Neural progenitor cell (in vitro differentiated cells): Measurements from ENCODE around the gene RPS27L. TPM values are rescaled to one million over a fixed set of nuclear protein-coding genes. Genes with fewer than 3 reads are reported as not detected.

ENCODE experiments used
- DNase-seq: peaks from one replicate; pipeline ENCODE4 v3.0.0-alpha.2; 2016; ENCODE audit warnings: low spot score
- H2AFZ ChIP-seq: fragments of 200-600 bp; sonication (generic); replicated peaks from 2 replicates; pipeline ENCODE4 v1.6.1; 2016; ENCODE audit warnings: antibody characterized with exemption
- H3F3A ChIP-seq: fragments of 200-600 bp; sonication (generic); 2 replicates; pipeline ENCODE4 v1.6.1; 2016; ENCODE audit warnings: antibody characterized with exemption, low read depth
- H3K27ac ChIP-seq: fragments of 200-600 bp; sonication (generic); 2 replicates; pipeline ENCODE4 v1.5.1; 2016; ENCODE audit warnings: mild to moderate bottlenecking
- H3K27me3 ChIP-seq: fragments of 200-600 bp; sonication (generic); 2 replicates; pipeline ENCODE4 v1.6.1; 2016; ENCODE audit warnings: mild to moderate bottlenecking, moderate library complexity
- H3K36me3 ChIP-seq: fragments of 200-600 bp; sonication (generic); 2 replicates; pipeline ENCODE4 v1.5.1; 2016
- H3K4me1 ChIP-seq: fragments of 200-600 bp; sonication (generic); 2 replicates; pipeline ENCODE4 v1.6.1; 2016; ENCODE audit warnings: mixed run types
- H3K4me2 ChIP-seq: fragments of 200-600 bp; sonication (generic); 2 replicates; pipeline ENCODE4 v1.6.1; 2016
- H3K4me3 ChIP-seq: fragments of 200-600 bp; sonication (generic); 2 replicates; pipeline ENCODE4 v1.5.1; 2016
- H3K79me2 ChIP-seq: fragments of 200-600 bp; sonication (generic); 2 replicates; pipeline ENCODE4 v1.6.1; 2016; ENCODE audit warnings: low read depth
- H3K9ac ChIP-seq: fragments of 200-600 bp; sonication (generic); 2 replicates; pipeline ENCODE4 v1.6.1; 2016
- H3K9me3 ChIP-seq: fragments of 200-600 bp; sonication (generic); 2 replicates; pipeline ENCODE4 v1.5.1; 2016; ENCODE audit warnings: low read depth
- H4K20me1 ChIP-seq: fragments of 200-600 bp; sonication (generic); 2 replicates; pipeline ENCODE4 v1.6.1; 2016; ENCODE audit warnings: low read depth
- H3K27ac Mint-ChIP-seq: 3 replicates; pipeline ENCODE4 v1.8.0; 2021; ENCODE audit warnings: mixed read lengths
- H3K27me3 Mint-ChIP-seq: 2 replicates; pipeline ENCODE4 v1.8.0; 2022; ENCODE audit warnings: low read depth, mild to moderate bottlenecking, inconsistent platforms, moderate library complexity, mixed read lengths; ENCODE audit not compliant: insufficient read depth
- H3K36me3 Mint-ChIP-seq: 3 replicates; pipeline ENCODE4 v1.8.0; 2021; ENCODE audit warnings: mixed read lengths
- H3K4me1 Mint-ChIP-seq: 3 replicates; pipeline ENCODE4 v1.8.0; 2021; ENCODE audit warnings: mixed read lengths
- H3K4me3 Mint-ChIP-seq: 3 replicates; pipeline ENCODE4 v1.8.0; 2021; ENCODE audit warnings: mild to moderate bottlenecking, moderate library complexity, mixed read lengths
- H3K9me3 Mint-ChIP-seq: 3 replicates; pipeline ENCODE4 v1.8.0; 2020; ENCODE audit warnings: mixed read lengths
- CTCF ChIP-seq: fragments of 200-600 bp; sonication (generic); IDR thresholded peaks from 2 replicates; pipeline ENCODE4 v1.5.1; 2017; ENCODE audit warnings: antibody characterized with exemption, mild to moderate bottlenecking
- EZH2 ChIP-seq: fragments of 200-600 bp; sonication (generic); IDR thresholded peaks from 2 replicates; pipeline ENCODE4 v1.6.1; 2017; ENCODE audit warnings: antibody characterized with exemption, mild to moderate bottlenecking, moderate library complexity
- EZH2phosphoT487 ChIP-seq: fragments of 200-600 bp; sonication (generic); IDR thresholded peaks from 2 replicates; pipeline ENCODE4 v1.6.1; 2017; ENCODE audit warnings: antibody characterized with exemption
- total RNA-seq: library from RNA; depleted of rRNA; stranded (reverse); fragments of >200 nt; gene quantifications from 2 replicates; pipeline ENCODE4 v1.2.3, GENCODE V29; 2015; ENCODE audit warnings: low replicate concordance

RPS27L gene
- total RNA-seq, 1 donor from 2014 or later = 111 TPM

GRCh38 chr15:63202861-63203260 is 45.6 kb upstream of the RPS27L start:
- Histone ChIP-seq H3K27ac (no peak overlapping the region), H3K9me3 (no peaks in the 10 kb centered on the region), H3F3A (no peaks in the 10 kb centered on the region), H3K79me2 (peaks cover 95% of the 10 kb centered on the region), H3K4me3 (no peak overlapping the region), H2AFZ (no peak overlapping the region), H3K27me3 (no peaks in the 10 kb centered on the region), H3K4me1 (peaks cover 11% of the 10 kb centered on the region), H3K36me3 (no peaks in the 10 kb centered on the region), H3K4me2 (no peak overlapping the region), H3K9ac (no peak overlapping the region), H4K20me1 (peaks cover 25% of the 10 kb centered on the region)
- Mint-ChIP-seq H3K27me3 (peaks cover 2% of the 10 kb centered on the region), H3K9me3 (peaks cover 6% of the 10 kb centered on the region), H3K36me3 (peaks cover 25% of the 10 kb centered on the region), H3K27ac (no peak overlapping the region), H3K4me1 (peaks cover 4% of the 10 kb centered on the region), H3K4me3 (no peak overlapping the region)
- TF ChIP-seq EZH2phosphoT487 (no peak), CTCF (no peak), EZH2 (no peak)
- DNase-seq = no peak

DNA sequence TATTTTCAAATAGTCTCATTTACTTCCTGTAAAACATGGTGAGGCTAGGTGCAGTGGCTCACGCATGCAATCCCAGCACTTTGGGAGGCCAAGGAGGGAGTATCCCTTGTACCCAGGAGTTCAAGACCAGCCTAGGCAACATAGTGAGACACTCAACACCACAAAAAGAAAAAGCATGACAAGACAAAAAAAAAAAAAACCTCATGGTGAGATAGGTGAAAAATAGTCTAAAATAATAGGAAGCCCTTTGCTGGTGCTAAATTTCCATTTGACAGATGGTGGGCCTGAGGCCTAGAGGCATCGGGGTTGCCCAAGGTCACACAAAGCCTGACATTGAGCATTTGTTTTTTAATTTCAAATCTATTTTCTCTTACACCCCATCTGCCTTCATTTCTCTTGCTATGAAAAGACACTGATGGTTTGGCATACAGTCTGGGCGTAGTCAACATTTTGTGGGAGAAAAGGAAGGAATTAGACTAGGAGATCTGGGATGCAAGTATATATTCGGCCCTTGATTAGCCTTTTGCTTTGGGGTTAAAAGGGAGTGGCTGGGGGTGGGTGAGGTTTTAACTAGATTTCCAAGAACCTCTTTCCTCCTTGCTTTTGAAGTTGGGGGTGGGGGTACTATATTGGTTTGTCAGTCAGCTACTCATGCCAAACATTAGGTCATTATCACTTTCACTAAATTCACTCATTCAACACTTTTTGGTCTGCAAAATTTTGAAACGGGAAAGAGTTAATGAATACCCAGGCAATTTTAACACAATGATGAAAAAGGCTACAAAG is 43.4 kb upstream of the RPS27L start:
- peaks cover 17% of the 10 kb centered on the region for H3K36me3 Mint-ChIP-seq
- peaks cover 94% of the 10 kb centered on the region for H3K79me2 ChIP-seq
- H3F3A ChIP-seq = no peaks in the 10 kb centered on the region
- H3K9me3 ChIP-seq = no peaks in the 10 kb centered on the region
- H3K27me3 Mint-ChIP-seq = peaks cover 2% of the 10 kb centered on the region
- H3K9ac ChIP-seq = no peak overlapping the region
- H3K4me3 Mint-ChIP-seq = no peak overlapping the region
- H3K4me3 ChIP-seq = no peak overlapping the region
- H4K20me1 ChIP-seq = peaks cover 42% of the 10 kb centered on the region
- no peak overlapping the region for H2AFZ ChIP-seq
- peaks cover 30% of the 10 kb centered on the region for H3K4me1 ChIP-seq
- H3K4me1 Mint-ChIP-seq = peaks cover 9% of the 10 kb centered on the region
- H3K36me3 ChIP-seq = no peaks in the 10 kb centered on the region
- no peak overlapping the region for H3K27ac Mint-ChIP-seq
- no peak for DNase-seq
- TF ChIP-seq EZH2 (no peak), EZH2phosphoT487 (no peak), CTCF (no peak)
- peaks cover 4% of the 10 kb centered on the region for H3K9me3 Mint-ChIP-seq
- no peak overlapping the region for H3K27ac ChIP-seq
- H3K4me2 ChIP-seq = no peak overlapping the region
- no peaks in the 10 kb centered on the region for H3K27me3 ChIP-seq

DNA sequence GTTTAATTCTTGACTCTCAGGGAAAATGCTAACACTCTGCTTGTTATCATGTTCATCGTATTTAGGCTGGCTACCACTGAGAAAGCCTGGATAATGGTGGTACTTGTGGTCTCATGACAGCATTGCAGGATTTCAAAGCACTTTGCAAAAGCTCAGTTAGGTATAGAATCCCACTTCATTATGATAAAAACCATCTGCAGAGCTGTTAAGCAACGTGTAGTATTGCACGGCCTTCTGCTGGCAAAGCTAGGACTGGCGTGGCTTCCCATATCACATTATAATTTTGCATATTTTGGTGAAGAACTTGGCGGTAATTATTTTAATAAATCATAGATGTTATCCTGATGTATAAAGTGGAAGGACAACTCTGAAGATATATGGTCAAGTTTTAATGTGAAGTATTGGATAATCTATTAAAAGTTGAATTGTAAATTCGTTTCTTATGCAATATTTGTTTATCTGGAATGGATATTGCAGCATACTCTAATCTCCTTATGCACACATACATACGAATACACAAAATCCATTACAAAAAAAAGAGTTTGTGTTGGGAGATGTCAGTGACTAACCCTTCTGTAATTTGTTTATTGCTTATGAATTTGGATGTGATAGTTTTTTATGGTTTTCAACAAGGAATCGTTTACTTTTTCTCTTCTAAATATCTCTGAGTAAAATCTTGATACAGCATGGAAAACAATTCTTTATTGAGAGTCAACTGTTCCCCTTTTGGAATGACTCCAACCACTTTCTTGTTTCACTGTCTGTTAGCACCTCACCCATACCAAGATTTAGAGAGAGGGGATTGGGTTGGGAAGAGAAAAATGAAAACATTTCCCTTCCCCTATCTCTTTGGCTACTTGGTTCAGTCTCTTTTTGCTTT is 41.3 kb upstream of the RPS27L start:
- Mint-ChIP-seq H3K27ac (no peak overlapping the region), H3K9me3 (peaks cover 4% of the 10 kb centered on the region), H3K27me3 (peaks cover 2% of the 10 kb centered on the region), H3K4me3 (no peak overlapping the region), H3K4me1 (peaks cover 20% of the 10 kb centered on the region), H3K36me3 (peaks cover 15% of the 10 kb centered on the region)
- no peak overlapping the region for H2AFZ ChIP-seq
- H3K36me3 ChIP-seq = no peaks in the 10 kb centered on the region
- no peaks in the 10 kb centered on the region for H3K27me3 ChIP-seq
- DNase-seq = no peak
- no peaks in the 10 kb centered on the region for H3F3A ChIP-seq
- H3K9ac ChIP-seq = no peak overlapping the region
- no peak overlapping the region for H3K27ac ChIP-seq
- peaks cover 37% of the 10 kb centered on the region for H3K4me1 ChIP-seq
- H3K4me2 ChIP-seq = no peak overlapping the region
- TF ChIP-seq EZH2phosphoT487 = no peak
- no peak overlapping the region for H3K4me3 ChIP-seq
- peaks cover 39% of the 10 kb centered on the region for H4K20me1 ChIP-seq
- H3K79me2 ChIP-seq = peaks cover 95% of the 10 kb centered on the region
- no peaks in the 10 kb centered on the region for H3K9me3 ChIP-seq
